COLO668 (cell line): Measurements from ENCODE around the gene SFSWAP.
"Not testable (repeated sequence)": the region's sequence is repeated elsewhere in the genome, so short reads cannot be mapped to it uniquely, and the experiment has no call there.

ENCODE experiments used
- DNase-seq: peaks from one replicate; lab custom pipeline; 2025; ENCODE audit not compliant: unreplicated experiment; lab: John Stamatoyannopoulos, UW

SFSWAP gene

GRCh38 chr12:131679186-131679585, 31.7 kb upstream of the SFSWAP start:
- not testable (repeated sequence) for DNase-seq

GRCh38 chr12:131679816-131680215, 31.1 kb upstream of the SFSWAP start:
- not testable (repeated sequence) for DNase-seq

GRCh38 chr12:131680392-131681256, 30.3 kb upstream of the SFSWAP start:
- DNase-seq: not testable (repeated sequence)

GRCh38 chr12:131681257-131681620, 29.7 kb upstream of the SFSWAP start:
- no peak for DNase-seq

- not testable (repeated sequence) for DNase-seq
Observed at GRCh38 chr12:131681746-131682509, 29.0 kb upstream of the SFSWAP start.

- no peak for DNase-seq
Observed at GRCh38 chr12:131682510-131682895, 28.4 kb upstream of the SFSWAP start.

GRCh38 chr12:131683266-131684014, 27.4 kb upstream of the SFSWAP start:
- no peak for DNase-seq

GRCh38 chr12:131684015-131684725, 26.7 kb upstream of the SFSWAP start:
- DNase-seq: no peak

- DNase-seq: no peak
Observed at GRCh38 chr12:131687346-131688125, 23.4 kb upstream of the SFSWAP start.

- DNase-seq: no peak
Observed at GRCh38 chr12:131688131-131688844, 22.6 kb upstream of the SFSWAP start.

GRCh38 chr12:131688845-131689154, 22.1 kb upstream of the SFSWAP start:
- no peak for DNase-seq

GRCh38 chr12:131690320-131690719, 20.6 kb upstream of the SFSWAP start:
- DNase-seq: no peak

- DNase-seq: no peak
Observed at GRCh38 chr12:131692431-131692830, 18.5 kb upstream of the SFSWAP start.

GRCh38 chr12:131693149-131693548, 17.7 kb upstream of the SFSWAP start:
- no peak for DNase-seq

- no peak for DNase-seq
Observed at GRCh38 chr12:131694116-131694838, 16.6 kb upstream of the SFSWAP start.

GRCh38 chr12:131695968-131696367, 14.9 kb upstream of the SFSWAP start:
- no peak for DNase-seq

GRCh38 chr12:131698286-131698685, 12.6 kb upstream of the SFSWAP start:
- DNase-seq: no peak

GRCh38 chr12:131699434-131699833, 11.5 kb upstream of the SFSWAP start:
- DNase-seq: no peak

GRCh38 chr12:131700271-131700670, 10.6 kb upstream of the SFSWAP start:
- DNase-seq: no peak
